HL-60/S4 treated with phorbol 12-myristate 13-acetate at 8.2 ng/mL for 4 days and 3 days (cell line): ENCODE data around the gene NUTM2B.
"Not testable (repeated sequence)": the region's sequence is repeated elsewhere in the genome, so short reads cannot be mapped to it uniquely, and the experiment has no call there.

ENCODE experiments used
- in situ Hi-C: fragments of 300-500 bp; cut with MboI; formaldehyde crosslinking; loops from 2 replicates; pipeline ENCODE4 v1.15.0; 2022; ENCODE audit warnings: low sequenced_read_pairs

NUTM2B gene

GRCh38 chr10:79702927-79703326 lies at the start of gene NUTM2B:
Gene NUTM2B (plus strand): TSS chr10:79703227. CDS start chr10:79703610, 383 bp downstream.
- in situ Hi-C loops = not testable (repeated sequence)

- in situ Hi-C loops = not testable (repeated sequence)
These were observed 39.7 kb upstream of the NUTM2B start for GRCh38 chr10:79663287-79663686.

GRCh38 chr10:79664686-79665085 lies 38.3 kb upstream of the NUTM2B start:
- in situ Hi-C loops = not testable (repeated sequence)

- in situ Hi-C loops = not testable (repeated sequence)
These were observed 33.7 kb upstream of the NUTM2B start for GRCh38 chr10:79669248-79669788.

GRCh38 chr10:79674878-79675277 lies 28.1 kb upstream of the NUTM2B start:
- in situ Hi-C loops = not testable (repeated sequence)

- in situ Hi-C loops = not testable (repeated sequence)
These were observed 19.8 kb upstream of the NUTM2B start for GRCh38 chr10:79683026-79683883.

GRCh38 chr10:79683884-79684720 lies 18.9 kb upstream of the NUTM2B start:
- in situ Hi-C loops = not testable (repeated sequence)

GRCh38 chr10:79685044-79685685 lies 17.9 kb upstream of the NUTM2B start:
- in situ Hi-C loops = not testable (repeated sequence)

GRCh38 chr10:79686595-79686994 lies 16.4 kb upstream of the NUTM2B start:
- in situ Hi-C loops = not testable (repeated sequence)

GRCh38 chr10:79687406-79688150 lies 15.4 kb upstream of the NUTM2B start:
- in situ Hi-C loops = not testable (repeated sequence)

GRCh38 chr10:79688798-79689197 lies 14.2 kb upstream of the NUTM2B start:
- in situ Hi-C loops = not testable (repeated sequence)

- in situ Hi-C loops = not testable (repeated sequence)
These were observed 6.4 kb upstream of the NUTM2B start for GRCh38 chr10:79696596-79696995.

GRCh38 chr10:79697141-79697540 lies 5.9 kb upstream of the NUTM2B start:
- in situ Hi-C loops = not testable (repeated sequence)

- in situ Hi-C loops = not testable (repeated sequence)
These were observed 2.6 kb upstream of the NUTM2B start for GRCh38 chr10:79700381-79700944.

GRCh38 chr10:79707017-79707416 lies 4.0 kb downstream of the NUTM2B start:
- in situ Hi-C loops = not testable (repeated sequence)

GRCh38 chr10:79714976-79715375 lies 11.9 kb downstream of the NUTM2B start:
- in situ Hi-C loops = not testable (repeated sequence)

- in situ Hi-C loops = not testable (repeated sequence)
These were observed 14.0 kb downstream of the NUTM2B start for GRCh38 chr10:79716917-79717579.

GRCh38 chr10:79720000-79720399 lies 17.0 kb downstream of the NUTM2B start:
- in situ Hi-C loops = not testable (repeated sequence)

- in situ Hi-C loops = not testable (repeated sequence)
These were observed 23.6 kb downstream of the NUTM2B start for GRCh38 chr10:79726620-79727019.
